NCI-H226 (cell line): Measurements from ENCODE around the gene CDK6.

Experiments used
- DNase-seq: peaks from one replicate; pipeline ENCODE4 v3.0.0-alpha.2; 2015

Gene CDK6

DNA sequence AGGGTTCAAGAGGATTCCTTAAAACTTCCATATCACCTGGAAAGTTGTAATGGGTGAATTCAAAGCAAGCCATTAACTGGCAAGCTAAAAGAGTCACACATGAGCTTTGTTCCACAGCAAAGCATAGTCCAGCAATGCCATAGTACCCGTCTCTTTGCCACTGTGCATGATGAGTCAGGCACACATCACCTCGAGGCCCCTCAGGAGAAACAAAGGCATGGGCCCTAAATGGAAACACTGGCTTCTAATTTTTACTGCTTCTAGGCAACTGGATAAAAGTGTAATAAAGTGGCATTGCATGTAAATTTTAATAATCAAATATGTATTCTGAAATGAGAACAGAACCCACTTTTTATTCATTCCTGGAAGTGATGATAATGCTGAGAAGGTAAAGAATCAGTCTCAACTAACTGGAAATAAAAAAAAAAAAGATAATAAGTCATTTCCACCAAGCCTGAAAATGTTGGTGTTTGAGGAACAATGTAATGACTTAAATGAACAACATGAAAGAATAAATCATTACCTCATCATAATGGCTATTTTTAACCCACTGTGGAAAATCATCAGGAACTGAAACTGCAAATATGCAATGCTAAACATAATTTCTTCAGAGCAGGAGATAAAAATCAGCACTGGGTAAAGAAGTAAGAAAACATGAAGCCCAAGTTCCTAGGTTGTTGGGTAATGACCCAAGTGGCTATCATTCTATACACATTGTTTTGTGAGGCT, 104.9 kb downstream of the CDK6 start:
- DNase-seq = no peak

DNA sequence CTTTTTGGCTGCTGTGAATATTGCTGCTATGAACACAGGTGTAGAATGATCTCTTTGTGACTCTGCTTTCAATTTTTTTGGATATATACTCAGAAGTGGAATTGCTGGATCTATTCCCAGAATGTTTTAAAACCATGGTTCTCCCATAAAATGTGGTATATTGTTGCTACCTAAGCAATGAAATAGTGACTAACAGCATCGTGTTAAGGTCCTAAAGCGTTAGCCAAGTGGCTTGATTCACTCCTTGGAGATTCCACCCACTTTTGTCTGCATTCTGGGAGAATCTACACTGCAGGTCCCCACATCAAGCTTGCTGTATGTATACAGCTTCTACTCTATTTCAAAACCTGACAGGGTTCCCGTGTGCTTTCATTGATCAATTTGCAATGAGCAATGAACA, 105.6 kb downstream of the CDK6 start:
- DNase-seq = no peak

DNA sequence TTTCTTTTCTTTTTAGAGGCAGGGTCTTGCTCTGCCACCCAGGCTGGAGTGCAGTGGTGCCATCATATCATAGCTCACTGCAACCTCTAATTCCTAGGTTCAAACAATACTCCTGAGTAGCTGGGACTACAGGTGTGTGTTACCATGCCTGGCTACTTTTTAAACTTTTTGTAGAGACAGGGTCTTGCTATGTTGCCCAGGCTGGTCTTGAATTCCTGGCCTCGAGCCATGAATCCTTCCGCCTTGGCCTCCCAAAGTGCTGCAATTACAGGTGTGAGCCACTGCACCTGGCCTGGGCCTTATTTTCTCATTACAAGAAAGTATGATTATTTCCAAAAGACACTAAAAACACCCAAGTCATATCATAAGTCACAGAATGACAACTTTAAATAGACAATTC, 106.6 kb downstream of the CDK6 start:
- no peak for DNase-seq

DNA sequence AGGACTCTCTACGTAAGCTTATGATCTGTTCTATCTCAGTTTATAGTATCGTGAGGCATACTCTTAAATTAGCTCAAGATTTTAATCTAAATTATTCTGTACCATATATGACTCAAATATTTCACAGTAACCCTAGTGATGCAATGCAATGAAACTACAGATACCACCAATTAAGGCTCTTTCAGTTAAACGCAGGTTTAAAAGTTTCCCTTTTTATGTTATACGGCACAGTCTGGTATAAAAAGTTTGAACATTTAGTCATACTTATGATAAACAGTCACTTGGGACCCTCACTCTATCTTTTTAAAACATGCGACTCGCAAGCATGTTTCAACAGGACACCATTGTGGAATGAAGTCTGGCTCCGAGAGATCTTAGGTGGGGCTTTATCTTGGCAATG, 107.2 kb downstream of the CDK6 start:
- no peak for DNase-seq

DNA sequence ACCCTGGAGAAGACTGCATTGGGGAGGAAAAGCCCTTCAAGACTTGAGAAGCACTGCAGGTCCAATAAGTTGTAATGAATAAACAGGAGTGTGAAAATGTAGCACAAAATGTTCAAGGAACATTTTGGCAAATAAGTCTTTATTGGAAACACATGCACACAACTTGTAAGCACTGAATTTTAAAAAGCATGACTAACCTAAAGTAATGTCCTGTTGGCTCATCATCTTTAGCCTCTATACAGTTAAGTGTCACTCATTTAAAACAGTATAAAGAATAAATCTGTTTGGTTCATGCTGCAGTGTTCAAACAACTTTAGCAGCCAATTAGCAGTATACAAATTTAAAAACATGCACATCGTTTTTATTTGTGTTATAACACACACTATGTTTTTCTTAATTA, 108.6 kb downstream of the CDK6 start:
- DNase-seq = no peak

DNA sequence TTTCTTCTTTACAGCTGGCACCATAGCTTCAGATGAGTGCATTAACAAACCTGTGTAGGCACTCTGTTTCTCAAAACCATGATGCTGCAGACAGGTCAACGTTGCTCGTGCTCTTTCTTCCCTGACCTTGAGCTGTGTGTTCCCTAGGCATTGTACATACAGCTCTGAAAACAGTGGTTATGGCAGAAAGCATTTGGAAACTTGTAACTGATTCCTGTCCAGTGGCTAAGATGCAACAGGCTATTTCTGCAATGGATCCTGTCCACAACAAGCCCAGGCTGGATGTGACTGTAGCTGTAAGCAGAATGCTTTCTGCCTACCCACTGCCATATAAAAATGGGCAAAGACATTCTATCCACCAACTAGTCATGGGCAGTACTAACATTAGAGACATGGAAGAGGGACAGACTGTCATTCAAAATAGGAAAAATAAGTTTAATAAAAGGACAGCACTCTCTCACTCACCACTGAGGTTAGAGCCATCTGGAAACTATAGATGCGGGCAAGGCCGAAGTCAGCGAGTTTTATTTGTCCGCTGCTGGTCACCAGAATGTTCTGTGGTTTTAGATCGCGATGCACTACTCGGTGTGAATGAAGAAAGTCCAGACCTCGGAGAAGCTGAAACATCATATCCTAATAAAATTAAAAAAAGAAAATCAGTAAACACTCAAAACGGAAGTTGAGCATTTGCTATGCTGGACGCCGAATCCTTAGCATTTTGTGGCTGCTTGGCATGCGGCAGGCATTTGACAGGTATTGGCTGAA, 111.0 kb downstream of the CDK6 start:
- DNase-seq = no peak

DNA sequence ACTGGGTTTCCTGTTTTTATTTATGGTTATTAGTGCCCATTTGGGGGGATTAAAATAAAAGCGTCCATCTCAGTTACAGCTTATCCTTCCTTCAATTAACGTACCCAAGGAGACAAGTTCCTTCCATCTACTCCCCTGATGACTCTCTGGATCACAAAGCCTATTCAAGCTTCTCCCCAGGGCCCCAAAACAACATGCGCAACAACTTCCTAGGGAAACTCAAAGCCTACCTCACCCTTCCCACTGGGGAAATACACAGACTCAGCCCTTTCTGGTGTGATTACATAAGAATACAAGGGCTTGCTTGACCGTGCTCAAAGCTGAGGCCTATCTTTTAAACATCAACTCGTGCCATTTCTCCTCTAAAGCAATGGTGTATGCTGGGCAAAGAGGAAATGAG, 112.4 kb downstream of the CDK6 start:
- no peak for DNase-seq

DNA sequence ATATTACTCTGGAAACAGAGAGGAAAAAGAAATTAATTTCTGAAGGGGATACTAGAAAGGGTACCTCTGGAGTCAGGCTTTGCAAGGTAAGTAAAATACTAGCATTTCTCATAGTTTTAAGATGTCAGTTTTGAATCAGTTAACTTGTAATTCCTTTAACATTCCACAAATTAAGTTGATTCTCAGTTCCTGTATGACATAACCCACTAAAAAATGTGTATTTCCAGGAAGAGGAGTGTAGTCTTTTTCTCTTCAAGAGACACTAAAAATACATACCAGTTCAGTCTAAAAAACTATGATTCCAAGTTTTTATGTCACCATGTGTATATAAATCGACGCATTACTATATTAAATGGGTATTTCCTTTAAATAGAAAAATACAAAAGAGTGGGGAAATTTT, 113.2 kb downstream of the CDK6 start:
- DNase-seq = no peak

DNA sequence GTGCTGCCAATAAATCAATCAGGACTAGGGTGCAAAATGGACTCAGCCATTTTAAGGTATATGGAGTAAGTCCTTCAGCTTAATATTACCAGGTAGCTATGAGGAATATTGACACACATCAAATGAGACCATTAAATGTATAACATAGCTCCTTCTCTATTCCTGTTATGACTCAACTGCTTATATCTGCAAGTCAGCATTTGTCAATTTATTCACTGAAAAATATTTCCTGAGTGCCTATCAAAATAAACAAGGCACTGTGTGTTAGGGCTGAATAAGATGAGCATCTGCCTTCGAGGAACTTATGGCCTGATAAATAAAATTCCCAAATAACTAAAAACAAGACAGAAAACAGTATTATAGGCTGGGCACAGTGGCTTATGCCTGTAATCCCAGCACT, 113.8 kb downstream of the CDK6 start:
- DNase-seq = no peak

DNA sequence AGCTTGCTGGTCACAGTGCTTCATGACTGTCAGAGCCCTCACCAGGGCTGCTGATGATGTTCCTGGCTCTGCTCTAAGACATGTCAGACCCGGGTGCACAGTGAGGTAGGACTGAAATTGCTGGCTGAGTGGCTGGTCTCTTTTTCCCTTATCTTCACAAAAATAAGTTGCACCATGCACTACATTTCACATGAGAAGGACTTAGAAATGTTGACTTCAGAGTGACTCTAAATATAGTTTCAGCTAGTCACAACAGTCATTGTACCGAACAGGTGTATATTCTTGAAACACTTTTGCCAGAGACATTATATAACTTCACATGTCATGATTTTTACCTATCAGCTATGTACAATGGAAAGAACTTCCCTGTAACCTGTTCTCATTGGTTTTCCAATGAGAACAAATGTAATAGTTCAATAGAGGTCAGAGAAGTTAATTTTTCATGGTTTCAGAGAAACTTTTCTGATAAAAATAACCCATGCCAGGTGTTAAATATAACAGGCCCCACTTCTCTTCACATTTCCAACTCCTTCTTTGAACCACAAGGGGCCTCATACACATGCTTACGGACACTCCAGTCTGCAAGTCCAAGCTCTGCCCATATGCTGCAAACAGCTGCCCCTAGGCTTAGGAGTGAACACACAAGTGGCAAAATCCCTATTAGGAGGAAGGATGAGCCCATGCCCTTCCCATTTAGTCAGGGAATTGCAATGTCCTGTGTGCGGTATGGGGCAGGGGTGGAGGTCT, 115.6 kb downstream of the CDK6 start:
- no peak for DNase-seq

DNA sequence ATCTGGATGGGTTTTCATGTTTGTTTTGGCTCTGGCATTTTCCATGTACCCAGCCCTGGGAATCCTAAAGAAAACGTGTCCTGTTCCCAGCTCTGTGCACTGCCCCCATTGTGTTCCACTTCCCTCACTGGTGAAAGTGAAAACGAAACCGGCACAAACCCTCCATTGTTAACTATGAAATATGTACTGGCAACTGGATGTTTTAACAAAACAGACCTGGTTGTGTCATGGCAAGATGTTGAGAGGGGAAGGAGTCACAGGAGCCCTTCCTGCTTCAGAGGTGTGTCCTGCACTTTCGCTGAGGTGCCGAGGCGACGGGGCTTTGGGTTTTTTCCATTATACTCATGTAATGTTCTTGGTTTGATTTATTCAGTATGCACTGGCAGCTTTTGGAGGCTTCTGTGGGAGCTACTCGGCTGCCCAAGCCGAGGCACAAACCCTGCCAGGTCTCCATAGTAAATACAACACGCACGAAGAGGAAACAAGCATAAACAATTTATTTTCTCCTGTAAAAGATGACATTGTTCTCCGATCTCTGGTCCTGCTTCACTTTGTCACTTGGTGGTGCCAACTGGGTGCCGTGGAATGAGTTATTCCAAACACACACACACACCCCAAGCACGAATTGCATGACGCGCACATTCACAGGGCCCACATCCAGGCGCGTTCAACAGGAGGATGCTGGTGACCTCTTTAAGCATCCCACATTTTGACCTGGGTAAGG, 118.2 kb downstream of the CDK6 start:
- peak; percentile 55 for DNase-seq

DNA sequence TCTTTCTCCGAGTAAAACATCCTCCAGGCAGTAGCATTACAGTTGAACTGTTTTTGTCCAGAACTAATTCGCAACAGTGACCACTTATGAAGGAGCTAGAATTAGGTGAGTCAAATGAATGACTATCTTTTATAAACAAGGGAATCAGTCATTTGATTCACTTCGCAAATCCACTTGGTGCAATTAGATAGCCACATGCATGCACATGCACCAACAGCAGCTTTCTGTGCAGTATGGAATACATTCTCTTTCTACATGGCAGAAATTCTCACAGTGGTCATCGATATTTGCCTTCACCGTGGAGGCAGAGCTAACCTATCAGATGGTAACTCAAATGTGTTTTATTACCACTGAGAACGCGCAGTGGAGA, 118.8 kb downstream of the CDK6 start:
- DNase-seq = no peak

DNA sequence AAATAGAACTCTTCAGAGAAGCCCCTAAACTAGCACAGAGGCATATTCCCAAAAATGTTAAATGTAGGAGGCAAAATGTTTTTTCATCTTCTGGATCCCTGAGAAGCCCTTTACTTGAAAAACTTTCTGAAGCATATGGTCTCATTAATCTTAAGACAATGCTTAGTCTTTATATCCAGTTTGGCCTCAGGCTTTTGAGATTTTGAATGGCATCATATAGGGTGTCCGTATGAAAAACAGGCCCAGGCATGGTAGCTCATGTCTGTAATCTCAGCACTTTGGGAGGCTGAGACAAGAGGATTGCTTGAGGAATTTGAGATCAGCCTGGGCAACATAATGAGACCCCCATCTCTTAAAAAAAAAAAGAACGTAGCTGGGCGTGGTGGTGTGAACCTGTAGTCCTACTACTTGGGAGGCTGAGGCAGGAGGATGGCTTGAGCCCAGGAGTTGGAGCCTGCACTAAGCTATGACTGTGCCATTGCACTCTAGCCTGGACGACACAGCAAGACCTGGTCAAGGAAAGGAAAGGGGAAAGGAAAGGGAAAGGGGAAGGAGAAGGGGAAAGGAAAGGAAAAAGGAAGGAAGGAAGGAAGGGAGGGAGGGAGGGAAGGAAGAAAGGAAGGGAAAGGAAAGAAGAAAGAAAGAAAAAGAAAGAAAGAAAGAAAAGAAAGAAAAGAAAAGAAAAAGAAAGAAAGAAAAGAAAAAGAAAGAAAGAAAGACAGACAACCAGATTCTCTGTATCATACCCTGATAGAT, 119.4 kb downstream of the CDK6 start:
- DNase-seq = no peak

DNA sequence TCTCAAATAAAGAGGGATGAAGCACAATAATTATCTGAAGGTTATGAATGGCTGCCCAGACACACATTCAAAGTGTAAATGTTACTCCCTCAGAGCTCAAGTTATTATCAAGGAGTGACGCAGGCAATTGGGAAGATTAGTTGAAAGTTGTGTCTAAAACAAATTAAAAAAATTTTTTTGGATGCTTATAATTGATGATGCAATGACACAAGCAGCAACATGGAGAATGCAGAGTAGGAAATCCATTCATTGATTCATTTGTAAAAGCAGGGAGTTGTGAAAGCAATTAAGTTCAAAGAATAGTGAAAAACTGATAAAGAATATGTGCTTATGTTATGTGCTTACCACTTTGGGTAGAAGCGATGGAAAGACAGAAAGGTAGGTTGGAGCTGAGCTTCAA, 120.4 kb downstream of the CDK6 start:
- DNase-seq = no peak

DNA sequence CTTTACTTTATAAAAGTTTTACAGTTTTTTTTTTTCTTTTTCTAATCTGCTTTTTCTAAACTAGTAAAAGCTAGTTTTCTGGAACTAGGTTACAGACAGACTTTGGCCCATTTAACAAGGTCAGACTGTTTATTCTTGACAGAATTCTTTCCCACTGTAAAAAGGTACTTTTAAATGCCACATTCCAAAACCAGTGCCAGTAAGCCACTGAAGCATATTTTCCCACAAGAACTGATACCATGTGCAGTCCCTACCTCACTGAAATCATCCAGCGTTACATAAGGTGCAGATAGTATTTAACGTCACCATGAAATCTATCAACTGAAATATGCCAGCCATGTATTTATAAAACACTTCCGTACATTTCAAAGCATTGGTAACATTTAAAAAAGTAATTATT, 121.6 kb downstream of the CDK6 start:
- DNase-seq = no peak

DNA sequence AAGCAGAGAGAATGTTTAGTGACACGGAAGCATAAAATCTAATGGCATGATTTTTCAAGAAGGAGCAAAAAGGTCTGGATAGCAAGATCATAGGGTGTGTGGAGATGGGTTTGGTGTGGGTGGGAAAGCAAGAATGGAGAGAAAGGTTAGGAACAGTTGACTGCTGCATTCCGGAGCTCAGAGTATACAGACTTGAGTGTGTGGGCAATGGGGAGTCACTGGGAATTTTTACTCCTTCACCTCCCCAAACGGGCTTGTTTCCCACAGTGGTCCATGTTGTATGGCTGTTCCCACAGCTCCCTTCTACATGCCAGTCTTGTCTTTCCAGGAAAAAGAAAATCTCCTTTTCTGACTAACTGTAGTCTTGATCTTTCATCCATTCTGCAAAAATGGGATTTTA, 122.1 kb downstream of the CDK6 start:
- no peak for DNase-seq

DNA sequence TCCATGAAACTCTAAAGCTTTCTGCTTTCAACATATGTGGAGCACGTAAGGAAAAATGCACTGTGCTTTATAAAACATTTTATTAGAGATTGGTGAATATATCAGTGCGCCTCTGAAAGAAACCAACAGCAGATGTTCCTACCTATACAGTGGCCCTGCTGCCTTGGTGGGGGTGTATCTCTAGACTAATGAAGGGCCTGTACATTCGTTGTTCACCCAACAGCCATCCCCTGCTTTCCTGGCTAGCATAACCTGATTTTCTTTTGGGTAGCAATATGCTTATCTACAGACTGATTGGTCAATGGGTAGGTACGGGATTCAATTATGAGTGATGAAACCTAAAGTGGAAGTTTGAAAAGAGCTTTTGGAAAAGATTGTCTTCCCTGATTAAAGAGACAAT, 126.5 kb downstream of the CDK6 start:
- no peak for DNase-seq

DNA sequence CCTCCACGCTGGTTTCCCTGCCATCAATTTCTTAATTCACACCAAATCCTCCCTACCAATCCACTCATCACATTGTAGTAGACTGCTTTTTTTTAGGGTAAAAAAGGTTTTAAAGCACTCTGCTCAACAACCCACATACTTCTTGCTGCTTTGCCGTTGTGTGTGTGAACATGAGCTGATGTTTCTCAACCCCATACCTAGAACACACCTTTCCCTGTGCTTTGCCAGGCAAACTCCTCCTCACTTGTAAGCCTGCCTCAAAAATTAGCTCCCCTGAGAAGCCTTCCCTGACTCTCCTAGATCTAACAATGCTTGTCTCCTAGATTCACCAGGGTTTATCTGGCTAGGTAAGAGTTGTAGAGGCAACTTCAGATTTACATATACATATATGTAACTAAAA, 127.2 kb downstream of the CDK6 start:
- DNase-seq = no peak

DNA sequence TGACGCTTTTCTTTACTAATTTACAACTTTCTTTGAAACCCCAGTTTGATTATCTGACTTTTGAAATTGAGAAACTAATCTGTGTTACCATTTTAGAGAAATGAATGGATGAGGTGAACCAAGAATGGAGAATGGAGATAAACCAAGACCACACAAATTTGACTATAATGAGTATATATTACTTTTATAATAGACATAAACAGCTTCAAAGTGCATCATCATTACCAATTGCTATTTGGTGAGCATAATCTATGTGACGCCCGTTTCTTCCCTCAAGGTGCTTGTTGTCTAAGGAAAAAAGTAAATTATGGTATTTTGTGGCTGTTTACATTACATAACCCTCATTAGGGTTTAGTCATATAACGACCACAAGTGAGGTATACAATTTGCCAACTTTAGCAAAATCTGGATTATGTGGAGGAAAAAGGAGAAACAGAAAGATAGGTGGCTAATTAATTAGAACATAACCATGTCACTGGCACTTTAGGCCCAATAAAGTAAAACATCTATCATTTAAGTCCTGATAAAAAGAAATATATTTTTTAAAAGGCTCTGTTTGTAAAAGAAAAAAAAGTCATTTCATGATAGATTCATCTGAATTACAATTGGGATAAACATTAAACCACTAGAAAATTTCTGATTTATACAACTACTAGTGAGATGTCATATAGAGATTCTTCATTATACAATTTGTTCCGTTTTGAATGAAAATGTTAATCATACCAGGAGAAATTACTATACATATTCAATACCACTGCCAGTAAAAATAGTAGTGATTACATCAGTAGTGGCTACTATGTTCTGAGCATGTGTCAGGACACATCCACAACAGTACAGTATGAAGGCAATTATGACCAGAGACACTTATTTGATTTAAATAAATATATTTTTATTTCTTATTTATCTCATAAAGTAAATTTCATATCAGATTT, 128.0 kb downstream of the CDK6 start:
- no peak for DNase-seq

DNA sequence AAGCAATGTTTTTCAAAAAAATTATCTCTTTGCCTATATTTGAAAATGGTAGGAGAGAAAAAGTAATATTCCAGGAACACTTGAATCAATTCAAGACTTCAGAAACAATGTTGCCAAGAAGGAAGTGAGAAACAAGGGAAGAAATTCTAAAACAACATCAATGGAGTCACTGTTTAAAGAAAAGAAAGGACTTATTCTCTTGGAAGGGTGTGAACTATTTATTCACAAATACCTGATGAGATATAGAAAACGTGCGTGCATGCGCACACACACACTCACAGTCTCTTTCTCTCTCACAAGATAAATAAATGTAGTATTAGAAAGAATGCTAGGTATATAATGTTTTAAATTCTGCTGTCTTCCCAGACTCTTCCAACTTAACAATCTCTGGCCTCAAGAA, 128.9 kb downstream of the CDK6 start:
- DNase-seq = no peak

DNA sequence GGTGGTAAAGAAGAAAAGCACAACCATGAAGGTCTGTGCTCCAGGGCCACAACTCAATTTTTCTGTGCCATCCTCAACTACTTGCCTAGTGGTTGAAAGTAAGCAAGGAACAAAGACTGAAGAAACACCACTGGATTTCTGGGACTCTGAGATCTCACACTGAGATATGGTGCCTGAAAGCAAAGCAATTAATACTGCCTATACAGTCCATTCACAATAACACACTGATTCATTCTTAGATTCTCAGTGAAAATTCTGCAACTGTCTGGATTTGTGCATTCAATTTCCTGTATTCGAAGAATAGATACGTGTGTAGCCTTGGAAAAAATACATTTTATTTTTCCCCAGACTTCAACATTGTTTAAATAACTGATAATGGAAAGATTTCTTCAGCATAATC, 129.8 kb downstream of the CDK6 start:
- no peak for DNase-seq

DNA sequence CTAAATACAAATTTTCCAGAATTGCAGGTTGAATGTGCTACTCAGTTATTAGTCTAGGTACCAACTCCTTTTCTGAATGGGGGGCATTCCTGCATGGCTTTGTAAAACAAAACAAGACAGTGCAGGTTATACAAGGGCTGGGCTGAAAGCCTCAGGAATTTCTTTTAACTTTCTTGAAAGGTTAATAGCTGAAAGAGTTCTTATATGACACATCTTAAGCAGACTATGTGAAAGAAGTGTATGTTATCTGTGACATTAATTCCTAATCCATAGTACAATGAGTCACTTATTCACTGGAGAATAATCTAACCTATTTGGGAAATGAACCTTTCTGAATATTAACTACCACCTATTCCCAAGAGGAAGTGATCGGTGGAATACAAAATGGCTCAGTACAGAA, 130.5 kb downstream of the CDK6 start:
- DNase-seq = no peak
